Ascending aorta (tissue), 2 donors: ENCODE measurements around the gene RNASE7. TPM values are rescaled to one million over a fixed set of nuclear protein-coding genes. Genes with fewer than 3 reads are reported as not detected.

Source experiments
- DNase-seq, 2 donors: peaks; one replicate each; pipeline ENCODE4 v3.0.0-alpha.2; 2019; ENCODE audit warnings: low spot score in 2 of 2
- H3K27ac ChIP-seq, 2 donors: fragments of 200-600 bp; sonication (generic); one replicate each; pipeline ENCODE4 v1.5.1; 2016 to 2017; ENCODE audit warnings: mild to moderate bottlenecking in 1 of 2
- H3K27me3 ChIP-seq: fragments of 200-600 bp; sonication (generic); one replicate; pipeline ENCODE4 v1.5.1; 2017
- H3K36me3 ChIP-seq, 2 donors: fragments of 200-600 bp; sonication (generic); one replicate each; pipeline ENCODE4 v1.5.1; 2016
- H3K4me1 ChIP-seq, 2 donors: fragments of 200-600 bp; sonication (generic); one replicate each; pipeline ENCODE4 v1.5.1; 2016 to 2017; ENCODE audit warnings: mild to moderate bottlenecking in 1 of 2
- H3K4me3 ChIP-seq, 2 donors: fragments of 200-600 bp; sonication (generic); one replicate each; pipeline ENCODE4 v1.5.1; 2016 to 2017; ENCODE audit warnings: mild to moderate bottlenecking in 1 of 2
- H3K9me3 ChIP-seq, 2 donors: fragments of 200-600 bp; sonication (generic); one replicate each; pipeline ENCODE4 v1.5.1; 2016
- CTCF ChIP-seq, 3 experiments: fragments of 200-600 bp in 2 of 3; fragments of 450-650 bp in 1 of 3; sonication (generic) in 2 of 3; IDR thresholded peaks; one replicate each; pipeline ENCODE4 v1.5.1; 2016 to 2019; ENCODE audit warnings: antibody characterized with exemption in 3 of 3, mild to moderate bottlenecking in 1 of 3, moderate library complexity in 1 of 3
- intact Hi-C: fragments of 100-400 bp; cut with DNase I; formaldehyde crosslinking; loops from one replicate; pipeline ENCODE4 v1.15.1; 2023
- total RNA-seq: library from RNA; depleted of rRNA; stranded (reverse); fragments of >200 nt; gene quantifications from one replicate; pipeline ENCODE4 v1.1.0, GENCODE V29; 2016

RNASE7 gene
- total RNA-seq, 1 donor from 2014 or later: not detected

GRCh38 chr14:21091821-21092272 lies 49.7 kb downstream of the RNASE7 start:
- Histone ChIP-seq H3K36me3 (peaks cover 25 to 49% of the 10 kb centered on the region in 2 donors), H3K4me3 (no peak overlapping the region), H3K4me1 (peaks cover 0 to 10% of the 10 kb centered on the region in 2 donors), H3K27me3 (no peaks in the 10 kb centered on the region), H3K27ac (peak overlapping the region in 1 of 2 donors; percentile 36), H3K9me3 (no peaks in the 10 kb centered on the region)
- TF ChIP-seq CTCF (IDR thresholded peaks at IDR 0.05): no peak
- DNase-seq: no peak
- intact Hi-C loops: loop anchor here (1.0 to 10.0 kb wide), 6 partner anchors 12 to 630 kb away; partner anchors contain the start of genes METTL17 and PIP4P1

GRCh38 chr14:21092273-21093011 lies 50.3 kb downstream of the RNASE7 start:
- Histone ChIP-seq H3K27ac (peak overlapping the region in 1 of 2 donors; percentile 36), H3K36me3 (peaks cover 25 to 49% of the 10 kb centered on the region in 2 donors)

GRCh38 chr14:21093018-21093417 lies 50.9 kb downstream of the RNASE7 start:
- no peaks in the 10 kb centered on the region for H3K27me3 ChIP-seq
- no peak for TF ChIP-seq CTCF (IDR thresholded peaks at IDR 0.05)
- no peak overlapping the region for H3K27ac ChIP-seq
- DNase-seq: no peak
- H3K9me3 ChIP-seq: no peaks in the 10 kb centered on the region
- peaks cover 0 to 8% of the 10 kb centered on the region in 2 donors for H3K4me1 ChIP-seq
- H3K36me3 ChIP-seq: peaks cover 25 to 47% of the 10 kb centered on the region in 2 donors
- no peak overlapping the region for H3K4me3 ChIP-seq
- intact Hi-C loops: loop anchor here (5.0 to 10.0 kb wide), 3 partner anchors 106 to 631 kb away; partner anchors contain the start of genes METTL17 and PIP4P1

More at GRCh38 chr14:21092273-21093011, 50.3 kb downstream of the RNASE7 start:
- H3K9me3 ChIP-seq: no peaks in the 10 kb centered on the region
- H3K4me3 ChIP-seq: no peak overlapping the region
- H3K4me1 ChIP-seq: peaks cover 0 to 8% of the 10 kb centered on the region in 2 donors
- peak; percentile 100 for TF ChIP-seq CTCF (IDR thresholded peaks at IDR 0.05)
- no peaks in the 10 kb centered on the region for H3K27me3 ChIP-seq
- DNase-seq: peak in 1 of 2 donors; percentile 86
- intact Hi-C loops: loop anchor here (1.0 to 10.0 kb wide), 6 partner anchors 12 to 630 kb away; partner anchors contain the start of genes METTL17 and PIP4P1

Other genes with a start within 250 kb of the RNASE7 start
- 515 TPM for gene RNASE1, start 239.5 kb upstream of the RNASE7 start, total RNA-seq
- not detected for gene RNASE3, start 151.0 kb upstream of the RNASE7 start, total RNA-seq
- gene RNASE2, start 86.9 kb upstream of the RNASE7 start, total RNA-seq: not detected
- 38.8 TPM for gene METTL17, start 52.4 kb upstream of the RNASE7 start, total RNA-seq
- not detected for gene SLC39A2, start 43.1 kb upstream of the RNASE7 start, total RNA-seq
- gene NDRG2, start 17.3 kb upstream of the RNASE7 start, total RNA-seq: 216 TPM
- not detected for gene TPPP2, start 12.1 kb upstream of the RNASE7 start, total RNA-seq
- not detected for gene RNASE13, start 7.6 kb upstream of the RNASE7 start, total RNA-seq
- not detected for gene RNASE8, start 15.5 kb downstream of the RNASE7 start, total RNA-seq
- 64.8 TPM for gene ARHGEF40, start 27.9 kb downstream of the RNASE7 start, total RNA-seq
- 62.9 TPM for gene ZNF219, start 56.3 kb downstream of the RNASE7 start, total RNA-seq
- gene TMEM253, start 58.7 kb downstream of the RNASE7 start, total RNA-seq: not detected
- not detected for gene OR5AU1, start 113.7 kb downstream of the RNASE7 start, total RNA-seq
- gene HNRNPC, start 227.1 kb downstream of the RNASE7 start, total RNA-seq: 303 TPM
- not detected for gene RPGRIP1, start 237.7 kb downstream of the RNASE7 start, total RNA-seq